K562 (cell line): ENCODE measurements around the gene MYO6. TPM values are rescaled to one million over a fixed set of nuclear protein-coding genes. Genes with fewer than 3 reads are reported as not detected.

Experiments used
- ATAC-seq: fragments of 200-7000 bp; cut with Tn5 transposase; 3 replicates; pipeline ENCODE4 v1.9.1; 2020; ENCODE audit warnings: moderate library complexity
- BruUV-seq: library from RNA; stranded (reverse); fragments of 400-500 nt; replicated peaks from 2 replicates; lab custom pipeline; 2021; lab: Mats Ljungman, UMichigan
- CTCF ChIA-PET: fragments of 300-600 bp; formaldehyde crosslinking; extraction: SDS; loops from one replicate; lab custom pipeline; 2021; ENCODE audit warnings: low intra/inter-chr PET ratio; lab: Yijun Ruan, JAX
- POLR2A ChIA-PET: fragments of 300-600, 350-650 bp; sonication (Branson Sonifier 250); formaldehyde crosslinking; extraction: SDS; loops from one replicate; lab custom pipeline; 2021; ENCODE audit warnings: antibody characterized with exemption, inconsistent platforms; lab: Yijun Ruan, JAX
- DNase-seq, 4 experiments: peaks; one replicate each; pipeline versions ENCODE4 v3.0.0 to v3.0.0-alpha.2; 2011 to 2018; ENCODE audit warnings: low spot score in 3 of 4, mixed read lengths in 3 of 4; ENCODE audit errors: extremely low read depth in 1 of 4
- FAIRE-seq: peaks from 2 replicates; lab custom pipeline; 2011; peaks lifted over from hg19 to GRCh38; lab: Jason Lieb, UNC
- H2AFZ ChIP-seq: 2 replicates; pipeline ENCODE4 v1.6.0; 2011; ENCODE audit warnings: low read depth, low read length, control low read depth, inconsistent platforms
- H3K27ac ChIP-seq: fragments of 200-600 bp; 3 replicates; pipeline ENCODE4 v1.8.0; 2011; ENCODE audit warnings: low read depth, mild to moderate bottlenecking, control low read depth, inconsistent platforms, low read length, moderate library complexity, mixed read lengths; ENCODE audit errors: extremely low read depth
- H3K27me3 ChIP-seq, 2 experiments: fragments of 300-600 bp in 1 of 2; 2 replicates in 1 of 2; 3 replicates in 1 of 2; pipeline versions ENCODE4 v1.6.0 to v1.8.0; 2011; ENCODE audit warnings: inconsistent platforms in 2 of 2, low read length in 2 of 2, mild to moderate bottlenecking in 1 of 2, mixed read lengths in 1 of 2, moderate library complexity in 1 of 2; ENCODE audit not compliant: control insufficient read depth in 2 of 2, insufficient read depth in 2 of 2
- H3K36me3 ChIP-seq: fragments of 300-600 bp; 3 replicates; pipeline ENCODE4 v1.8.0; 2011; ENCODE audit warnings: mild to moderate bottlenecking, low read length, inconsistent platforms; ENCODE audit not compliant: control insufficient read depth, insufficient read depth
- H3K4me1 ChIP-seq, 2 experiments: fragments of 200-600 bp in 1 of 2; replicated peaks in 1 of 2; 2 replicates in 1 of 2; 3 replicates in 1 of 2; pipeline versions ENCODE4 v1.5.1 to v1.8.0; 2011; ENCODE audit warnings: inconsistent platforms in 2 of 2, low read length in 2 of 2, mild to moderate bottlenecking in 1 of 2, mixed read lengths in 1 of 2, moderate library complexity in 1 of 2; ENCODE audit not compliant: control insufficient read depth in 2 of 2, insufficient read depth in 2 of 2
- H3K4me2 ChIP-seq: 2 replicates; pipeline ENCODE4 v1.6.1; 2011; ENCODE audit warnings: low read length, control low read depth, inconsistent platforms, mixed read lengths; ENCODE audit not compliant: insufficient read depth
- H3K4me3 ChIP-seq: fragments of 200-600 bp; sonication (generic), shearing (Covaris generic); 2 replicates; pipeline ENCODE4 v1.5.1; 2016; ENCODE audit warnings: control low read depth, inconsistent platforms
- H3K79me2 ChIP-seq: fragments of 200-600 bp; 3 replicates; pipeline ENCODE4 v1.8.0; 2011; ENCODE audit warnings: low read length, inconsistent platforms; ENCODE audit not compliant: control insufficient read depth, insufficient read depth
- H3K9ac ChIP-seq, 2 experiments: 2 replicates each; pipeline versions ENCODE4 v1.6.0 to v1.6.1; 2011; ENCODE audit warnings: low read depth in 2 of 2, low read length in 2 of 2, control low read depth in 1 of 2, inconsistent platforms in 1 of 2, mild to moderate bottlenecking in 1 of 2, mixed read lengths in 1 of 2; ENCODE audit not compliant: insufficient read depth in 1 of 2
- H3K9me1 ChIP-seq: one replicate; pipeline ENCODE4 v1.6.0; 2011; ENCODE audit warnings: inconsistent platforms, mild to moderate bottlenecking, low read length, moderate library complexity; ENCODE audit not compliant: control insufficient read depth, insufficient read depth
- H3K9me3 ChIP-seq: replicated peaks from 2 replicates; pipeline ENCODE4 v1.5.1; 2011; ENCODE audit warnings: low read depth, low read length, inconsistent platforms; ENCODE audit not compliant: control insufficient read depth, insufficient read depth
- H4K20me1 ChIP-seq: replicated peaks from 2 replicates; pipeline ENCODE4 v1.6.1; 2011; ENCODE audit warnings: low read length, inconsistent platforms, mixed read lengths; ENCODE audit not compliant: control insufficient read depth, insufficient read depth
- ARID1B ChIP-seq: fragments of 450-650 bp; IDR thresholded peaks from 2 replicates; pipeline ENCODE4 v1.6.1; 2016; ENCODE audit warnings: antibody characterized with exemption, mild to moderate bottlenecking, inconsistent platforms
- ARID3A ChIP-seq: IDR thresholded peaks from 2 replicates; pipeline ENCODE4 v1.6.1; 2012; ENCODE audit warnings: low read depth, low read length, improper control_type of control experiment, borderline replicate concordance
- ARID3B ChIP-seq: fragments of 250-450 bp; sonication (Bioruptor Pico); IDR thresholded peaks from 2 replicates; pipeline ENCODE4 v1.4.0; 2020; ENCODE audit warnings: borderline replicate concordance
- SIN3B ChIP-seq: fragments of 450-650 bp; IDR thresholded peaks from 2 replicates; pipeline ENCODE4 v1.6.1; 2017; ENCODE audit warnings: low read depth, mild to moderate bottlenecking, moderate library complexity
- ZNF212 ChIP-seq: fragments of 450-650 bp; formaldehyde crosslinking; IDR thresholded peaks from 2 replicates; pipeline ENCODE4 v1.4.0; 2020; ENCODE audit warnings: mild to moderate bottlenecking
- ZNF253 ChIP-seq: fragments of 250-450 bp; sonication (Bioruptor Pico); conservative IDR thresholded peaks from 2 replicates; pipeline ENCODE4 v1.6.1; 2021; ENCODE audit warnings: mild to moderate bottlenecking
- ZNF384 ChIP-seq: IDR thresholded peaks from 2 replicates; pipeline ENCODE4 v1.6.1; 2012; ENCODE audit warnings: low read depth, low read length, improper control_type of control experiment
- ZNF707 ChIP-seq: fragments of 250-450 bp; sonication (Bioruptor Pico); conservative IDR thresholded peaks from 2 replicates; pipeline ENCODE4 v1.8.0; 2022; ENCODE audit warnings: inconsistent platforms, mild to moderate bottlenecking, moderate library complexity
- WGBS: fragments of 100-300 bp; shearing (Covaris generic); methylation state at CpG from one replicate; pipeline ENCODE4 v1.1.6; 2016; ENCODE audit warnings: low coverage, mixed read lengths; ENCODE audit not compliant: insufficient coverage; ENCODE audit errors: missing lambda C conversion rate; 5-methylcytosine and 5-hydroxymethylcytosine counted together
- in situ Hi-C: fragments of 300-500 bp; cut with MboI; formaldehyde crosslinking; loops from 4 replicates; pipeline ENCODE4 v1.15.0; 2018; ENCODE audit warnings: inconsistent platforms, mixed read lengths
- intact Hi-C: fragments of 100-400 bp; cut with micrococcal nuclease; formaldehyde crosslinking; loops from 2 replicates; pipeline ENCODE4 v1.14.2; 2022
- polyA plus RNA-seq, 8 experiments: library from polyadenylated mRNA; depleted of rRNA in 4 of 8; stranded (reverse) in 5 of 8; unstranded in 3 of 8; fragments of >200 nt; fragmentation: Nextera tagmentation in 2 of 8; fragmentation: Illumina TruSeq in 1 of 8; extraction: Ambion mirVana in 2 of 8; extraction: Trizol in 1 of 8; gene quantifications; 2 replicates each; pipeline versions ENCODE4 v1.2.1 to v1.2.3, GENCODE V29; 2011 to 2014; ENCODE audit warnings: inconsistent platforms in 1 of 8, missing spikeins in 1 of 8
- total RNA-seq, 7 experiments: library from RNA; depleted of rRNA in 6 of 7; stranded (reverse); fragments of >200 nt in 6 of 7; fragmentation: Illumina TruSeq in 2 of 7; extraction: Trizol in 2 of 7; gene quantifications; 2 replicates each; pipeline versions ENCODE4 v1.2.1 to v1.2.3, GENCODE V29; 2011 to 2021; ENCODE audit warnings: low replicate concordance in 1 of 7
- TF ChIP-seq, protein P1 (sequence below): fragments of 250-450 bp; sonication (Bioruptor Pico); IDR thresholded peaks from 2 replicates; pipeline ENCODE4 v1.5.1; 2021; ENCODE audit warnings: mild to moderate bottlenecking

MYO6 gene
- total and polyA plus RNA-seq, 9 of the 15 experiments (the other 6 are each of a cell fraction or from before 2014, with no cell fraction given) = 1.3 to 5.5 (median 2.7) TPM

DNA sequence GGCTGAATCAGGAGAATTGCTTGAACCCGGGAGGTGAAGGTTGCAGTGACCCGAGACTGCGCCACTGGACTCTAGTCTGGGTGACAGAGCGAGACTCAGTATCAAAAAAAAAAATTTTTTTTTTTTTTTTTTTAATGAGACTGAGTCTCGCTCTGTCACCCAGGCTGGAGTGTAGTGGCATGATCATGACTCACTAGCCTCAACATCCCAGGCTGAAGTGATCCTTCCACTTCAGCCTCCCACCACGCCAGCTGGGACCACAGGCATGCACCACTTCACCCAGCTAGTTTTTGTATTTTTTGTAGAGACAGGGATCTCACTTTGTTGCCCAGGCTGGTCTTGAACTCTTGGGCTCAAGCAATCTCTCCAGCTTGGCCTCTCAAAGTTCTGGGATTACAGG is 53.3 kb downstream of the MYO6 start:
- Histone ChIP-seq H3K4me3 (no peak overlapping the region), H2AFZ (no peak overlapping the region), H3K9me3 (no peaks in the 10 kb centered on the region), H3K9ac (no peak overlapping the region), H3K4me1 (no peaks in the 10 kb centered on the region), H3K27ac (no peak overlapping the region), H3K27me3 (no peaks in the 10 kb centered on the region; a peak in 1 of 5 replicates), H3K79me2 (no peaks in the 10 kb centered on the region), H3K4me2 (no peak overlapping the region), H4K20me1 (no peaks in the 10 kb centered on the region), H3K9me1 (no peaks in the 10 kb centered on the region), H3K36me3 (no peaks in the 10 kb centered on the region)
- intact Hi-C loops (no loop called here), in situ Hi-C loops (no loop called here)
- ChIA-PET CTCF (no interaction called here), POLR2A (no interaction called here)
- TF ChIP-seq ZNF253 (CRISPR knock-in tag) (no peak), ZNF384 (no peak), ARID3B (CRISPR knock-in tag) (no peak), ARID1B (no peak), ZNF212 (CRISPR knock-in tag) (no peak), ARID3A (no peak), ZNF707 (CRISPR knock-in tag) (no peak), SIN3B (no peak)
- TF ChIP-seq, protein P1, sequence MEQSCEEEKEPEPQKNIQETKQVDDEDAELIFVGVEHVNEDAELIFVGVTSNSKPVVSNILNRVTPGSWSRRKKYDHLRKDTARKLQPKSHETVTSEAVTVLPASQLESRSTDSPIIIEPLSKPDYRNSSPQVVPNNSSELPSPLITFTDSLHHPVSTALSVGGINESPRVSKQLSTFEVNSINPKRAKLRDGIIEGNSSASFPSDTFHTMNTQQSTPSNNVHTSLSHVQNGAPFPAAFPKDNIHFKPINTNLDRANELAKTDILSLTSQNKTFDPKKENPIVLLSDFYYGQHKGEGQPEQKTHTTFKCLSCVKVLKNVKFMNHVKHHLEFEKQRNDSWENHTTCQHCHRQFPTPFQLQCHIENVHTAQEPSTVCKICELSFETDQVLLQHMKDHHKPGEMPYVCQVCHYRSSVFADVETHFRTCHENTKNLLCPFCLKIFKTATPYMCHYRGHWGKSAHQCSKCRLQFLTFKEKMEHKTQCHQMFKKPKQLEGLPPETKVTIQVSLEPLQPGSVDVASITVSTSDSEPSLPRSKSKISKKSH (CRISPR knock-in tag) = no peak
- FAIRE-seq (no peak), DNase-seq (no peak), ATAC-seq (no peak)
- no TSS peak for BruUV-seq
- WGBS = 22% methylated on average over 5 of the region's 6 CpGs
